Activated CD4-positive, alpha-beta T cell treated with anti-CD3 and anti-CD28 coated beads, Interleukin-2, amount 50 U/mL, for 16 hours (primary cell): ENCODE results near the gene TFCP2L1.

Source experiments
- DNase-seq: peaks from one replicate; pipeline ENCODE4 v3.0.0-alpha.2; 2020

TFCP2L1 gene

GRCh38 chr2:121191191-121192170 is 93.5 kb downstream of the TFCP2L1 start:
- DNase-seq: no peak

GRCh38 chr2:121189661-121190381 is 95.2 kb downstream of the TFCP2L1 start:
- no peak for DNase-seq

DNA sequence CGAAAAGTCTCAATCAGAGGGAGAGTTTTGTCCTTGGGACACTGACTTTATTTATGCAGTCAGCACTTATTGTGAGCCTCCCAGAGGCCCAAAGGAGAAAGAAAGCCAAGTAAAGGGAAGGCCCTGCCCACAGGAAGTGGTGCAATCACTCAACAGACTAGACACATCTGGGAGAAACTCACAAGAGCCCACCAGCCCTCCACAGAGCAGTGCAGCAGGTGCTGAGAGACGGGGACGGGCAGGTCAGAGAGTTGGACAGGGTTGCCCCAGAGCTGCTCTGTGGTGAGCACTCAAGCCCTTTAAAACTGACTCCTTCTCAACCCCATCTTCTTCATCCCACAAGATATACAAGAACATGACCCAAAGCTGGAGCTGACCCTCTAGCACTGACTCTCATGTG is 96.0 kb downstream of the TFCP2L1 start:
- no peak for DNase-seq

- no peak for DNase-seq
These were observed 97.0 kb downstream of the TFCP2L1 start for GRCh38 chr2:121187982-121188411.

DNA sequence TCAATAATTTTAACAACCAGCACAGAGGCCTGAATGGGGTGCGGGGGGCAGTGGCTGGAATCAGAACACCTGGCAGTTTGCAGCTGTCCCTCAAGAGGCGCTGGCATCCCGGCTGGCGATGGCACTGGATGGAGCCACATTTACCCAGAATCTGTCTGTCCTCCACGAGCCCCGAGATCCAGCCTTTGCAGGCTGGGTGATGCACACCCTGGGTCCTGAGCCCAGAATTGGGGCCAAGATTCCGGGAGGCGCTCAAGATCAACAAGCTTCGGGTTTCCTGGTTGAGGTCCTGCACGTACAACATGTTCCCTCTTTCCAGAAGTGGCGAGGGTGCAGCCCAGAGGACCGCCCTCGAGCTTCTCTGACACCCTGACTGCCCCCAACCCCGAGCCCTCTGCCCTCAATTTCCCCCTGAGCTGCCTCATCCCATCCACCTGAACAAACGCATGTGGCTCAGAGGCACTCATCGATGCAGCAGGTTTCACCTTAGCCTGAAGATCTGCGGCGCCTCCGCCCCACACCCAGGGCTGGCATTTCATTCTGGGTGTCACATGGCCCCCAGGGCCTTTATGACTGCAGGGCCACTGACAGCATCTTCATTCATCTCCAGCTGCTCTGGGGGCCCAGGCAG is 97.5 kb downstream of the TFCP2L1 start:
- no peak for DNase-seq

DNA sequence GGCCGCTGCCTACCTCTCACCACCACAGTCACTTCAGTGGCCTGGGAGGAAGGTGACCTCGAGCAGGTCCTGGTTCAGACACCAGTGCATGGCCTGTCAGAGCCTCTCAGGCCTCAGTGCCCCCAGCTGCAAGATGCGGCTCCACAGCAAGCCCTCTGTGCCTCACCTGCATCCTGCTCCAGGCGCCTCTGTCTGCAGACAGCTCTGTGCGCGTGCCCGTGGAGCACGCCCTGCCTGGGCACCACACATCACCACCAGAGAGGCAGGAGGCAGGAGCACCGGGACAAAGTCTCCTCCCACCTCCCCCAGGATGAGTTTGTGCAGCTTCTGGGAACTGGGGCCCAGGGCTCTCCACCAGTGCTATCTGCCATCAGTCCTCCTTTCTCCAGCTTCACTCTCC is 98.7 kb downstream of the TFCP2L1 start:
- DNase-seq: no peak

DNA sequence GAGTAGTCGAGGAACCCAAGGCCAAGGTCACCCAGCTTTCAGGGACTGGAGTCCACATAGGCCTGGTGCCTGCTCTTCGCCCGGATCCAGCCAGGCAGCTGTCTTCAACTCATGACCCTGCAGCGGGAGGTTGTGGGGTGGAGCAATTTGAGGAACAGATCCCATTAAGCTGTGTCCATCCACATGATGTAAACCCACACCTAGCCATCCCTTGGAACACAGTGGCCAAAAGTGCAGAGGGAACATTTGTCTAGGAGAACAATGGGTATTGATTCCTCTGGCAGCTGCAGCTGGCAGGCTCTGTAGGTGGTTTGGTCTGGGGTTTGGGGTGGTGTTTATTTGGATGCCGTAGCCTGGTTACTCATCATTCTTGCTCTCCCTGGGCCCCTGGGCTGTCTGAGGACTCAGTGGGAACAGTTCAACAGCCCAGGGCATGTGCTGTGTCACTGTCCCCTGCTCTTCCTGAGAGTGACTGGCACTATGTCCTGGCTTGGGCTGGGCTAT is 99.4 kb downstream of the TFCP2L1 start:
- DNase-seq: no peak

- DNase-seq: no peak
These were observed 99.9 kb downstream of the TFCP2L1 start for GRCh38 chr2:121185111-121185510.

GRCh38 chr2:121184248-121184862 is 100.6 kb downstream of the TFCP2L1 start:
- no peak for DNase-seq

DNA sequence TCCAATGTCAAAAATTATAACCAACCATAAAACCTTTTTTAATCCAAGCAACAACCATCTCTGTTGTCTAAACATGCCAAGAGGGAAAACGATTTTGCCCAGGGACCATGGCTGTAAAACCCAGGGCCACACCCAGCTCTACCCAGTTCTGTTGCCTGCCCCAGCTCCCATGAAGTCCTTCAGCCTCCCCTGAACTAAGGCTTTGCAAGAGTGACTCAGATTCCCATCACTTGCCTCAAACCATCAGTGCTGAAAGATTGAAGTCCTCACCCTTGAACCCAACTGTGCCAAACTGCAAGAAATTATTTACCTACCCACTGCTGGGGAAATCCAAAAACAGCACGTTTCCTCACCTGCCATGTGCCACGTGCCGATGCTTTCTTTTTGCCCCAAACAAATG is 102.5 kb downstream of the TFCP2L1 start:
- no peak for DNase-seq

- DNase-seq: no peak
These were observed 105.5 kb downstream of the TFCP2L1 start for GRCh38 chr2:121179467-121179866.

DNA sequence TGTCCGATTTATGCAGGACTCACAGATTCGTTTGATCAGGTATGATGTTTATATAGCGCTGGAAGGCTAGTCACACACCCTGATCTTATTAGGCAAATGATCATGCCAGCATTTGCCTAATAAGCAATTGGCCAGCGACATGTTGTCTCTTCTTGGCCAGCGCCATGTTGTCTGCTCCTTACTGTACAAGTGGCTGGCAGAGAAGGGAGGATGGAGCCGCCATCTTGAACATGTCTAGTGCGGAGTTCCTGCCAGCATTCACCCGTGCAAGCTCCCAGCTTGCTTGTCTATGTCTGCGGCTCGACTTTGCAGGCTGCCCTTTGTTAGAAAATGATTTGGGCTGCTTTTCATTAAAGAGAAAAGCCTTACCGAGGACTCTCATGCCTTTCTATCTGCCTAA is 106.3 kb downstream of the TFCP2L1 start:
- DNase-seq: no peak

- DNase-seq: no peak
These were observed 107.1 kb downstream of the TFCP2L1 start for GRCh38 chr2:121177896-121178295.

- no peak for DNase-seq
These were observed 109.7 kb downstream of the TFCP2L1 start for GRCh38 chr2:121175326-121175725.

- no peak for DNase-seq
These were observed 111.2 kb downstream of the TFCP2L1 start for GRCh38 chr2:121173806-121174205.

DNA sequence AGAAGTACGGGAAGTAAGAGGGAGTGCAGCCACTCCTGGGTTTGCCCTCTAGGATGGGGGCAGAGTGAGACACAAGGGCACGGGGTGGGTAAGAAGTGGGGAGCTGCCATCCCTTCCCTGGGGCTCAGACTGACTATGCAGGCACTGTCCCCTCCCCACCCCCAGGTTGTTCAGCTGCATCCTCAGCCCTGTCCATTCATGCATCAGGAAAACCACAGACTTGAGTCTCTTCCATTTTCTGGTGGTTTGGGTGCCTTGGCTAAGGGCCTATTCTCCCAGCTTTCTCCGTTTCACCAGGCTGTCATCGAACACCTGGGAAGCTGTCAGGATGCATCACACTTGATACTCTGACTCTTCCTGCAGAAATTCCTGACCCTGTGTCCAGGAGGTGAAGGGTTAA is 111.9 kb downstream of the TFCP2L1 start:
- DNase-seq: no peak

DNA sequence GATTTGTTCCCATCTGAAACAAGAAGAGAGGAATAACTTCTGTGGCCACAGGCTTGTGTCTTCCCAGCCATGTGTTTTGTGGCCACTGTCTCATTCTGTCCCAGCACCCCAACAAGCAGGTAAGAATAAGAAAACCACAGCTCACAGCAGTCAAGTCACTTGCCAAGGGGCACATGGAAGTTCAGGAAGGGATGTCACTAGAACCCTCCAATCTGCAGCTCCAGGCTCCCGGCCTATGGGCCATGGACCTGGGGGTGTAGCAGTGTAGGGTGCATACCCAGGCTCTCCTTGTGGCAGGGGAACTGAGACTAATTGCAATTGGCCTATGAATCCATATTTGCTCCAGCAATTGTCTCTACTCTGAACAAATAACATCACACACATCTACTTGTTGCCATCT is 112.5 kb downstream of the TFCP2L1 start:
- no peak for DNase-seq

DNA sequence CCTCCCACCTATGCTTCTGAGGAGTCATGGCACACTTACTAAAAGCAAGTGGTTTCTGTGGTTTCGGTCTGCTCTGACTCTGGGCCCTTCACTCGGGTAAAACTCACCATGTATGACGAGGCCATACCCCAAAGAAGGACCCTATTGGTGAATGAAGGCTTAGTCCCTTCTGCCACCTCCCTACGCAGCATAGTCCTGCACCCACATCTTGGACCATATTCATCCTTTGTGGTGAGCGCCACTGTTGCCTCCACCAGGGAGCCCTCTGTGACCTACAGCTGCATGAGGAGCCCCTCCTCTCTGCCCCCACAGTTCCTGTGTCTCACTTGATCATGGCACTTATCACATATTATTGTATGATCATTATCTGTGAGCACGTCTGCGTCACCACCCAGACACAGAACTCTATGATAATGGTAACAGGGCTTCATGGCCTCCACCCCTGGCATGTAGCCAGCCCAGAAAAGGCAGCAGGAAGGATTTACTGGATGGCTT is 113.3 kb downstream of the TFCP2L1 start:
- DNase-seq: peak; percentile 12

GRCh38 chr2:121170577-121170976 is 114.4 kb downstream of the TFCP2L1 start:
- no peak for DNase-seq

DNA sequence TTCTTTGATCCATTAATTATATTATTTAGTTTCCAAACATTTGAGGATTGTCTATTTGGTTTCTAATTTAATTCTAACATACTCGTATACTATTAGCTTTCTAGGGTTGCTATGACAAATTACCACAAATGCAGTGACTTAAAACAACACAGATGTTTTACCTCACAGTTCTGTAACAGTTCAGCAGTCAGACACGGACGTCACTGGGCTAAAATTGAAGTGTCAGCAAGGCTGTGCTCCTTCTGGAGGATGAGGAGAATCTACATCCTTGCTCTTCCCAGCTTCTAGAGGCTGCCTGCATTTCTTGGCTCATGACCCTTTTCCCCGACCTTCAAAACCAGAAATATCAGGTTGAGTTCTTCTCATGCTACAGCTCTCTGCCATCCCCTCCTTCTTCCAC is 117.6 kb downstream of the TFCP2L1 start:
- DNase-seq: no peak
